WERI-Rb-1 (cell line): Measurements from ENCODE around the gene VPS39.

Source experiments
- DNase-seq: peaks from one replicate; pipeline ENCODE4 v3.0.0-alpha.2; 2020
- H3K27ac ChIP-seq: fragments of 250-450 bp; sonication (Bioruptor Pico); 2 replicates; pipeline ENCODE4 v1.5.1; 2020; ENCODE audit warnings: mild to moderate bottlenecking, moderate library complexity
- H3K27me3 ChIP-seq: fragments of 250-450 bp; sonication (Bioruptor Pico); 2 replicates; pipeline ENCODE4 v1.5.1; 2021; ENCODE audit warnings: mild to moderate bottlenecking, low read depth, moderate library complexity; ENCODE audit not compliant: insufficient read depth, severe bottlenecking
- H3K36me3 ChIP-seq: fragments of 250-450 bp; sonication (Bioruptor Pico); 2 replicates; pipeline ENCODE4 v1.5.1; 2020; ENCODE audit warnings: mild to moderate bottlenecking, moderate library complexity
- H3K4me3 ChIP-seq: 2 replicates; pipeline ENCODE4 v1.5.1; 2011; ENCODE audit warnings: low read depth, mild to moderate bottlenecking, control low read depth, low read length
- H3K9me3 ChIP-seq: fragments of 250-450 bp; sonication (Bioruptor Pico); 2 replicates; pipeline ENCODE4 v1.5.1; 2021; ENCODE audit warnings: mild to moderate bottlenecking, moderate library complexity; ENCODE audit not compliant: severe bottlenecking
- TF ChIP-seq, protein P1 (sequence below): IDR thresholded peaks from 2 replicates; pipeline ENCODE4 v1.5.1; 2011; ENCODE audit warnings: low read depth, mild to moderate bottlenecking, control low read depth, inconsistent platforms, low read length

The VPS39 gene

DNA sequence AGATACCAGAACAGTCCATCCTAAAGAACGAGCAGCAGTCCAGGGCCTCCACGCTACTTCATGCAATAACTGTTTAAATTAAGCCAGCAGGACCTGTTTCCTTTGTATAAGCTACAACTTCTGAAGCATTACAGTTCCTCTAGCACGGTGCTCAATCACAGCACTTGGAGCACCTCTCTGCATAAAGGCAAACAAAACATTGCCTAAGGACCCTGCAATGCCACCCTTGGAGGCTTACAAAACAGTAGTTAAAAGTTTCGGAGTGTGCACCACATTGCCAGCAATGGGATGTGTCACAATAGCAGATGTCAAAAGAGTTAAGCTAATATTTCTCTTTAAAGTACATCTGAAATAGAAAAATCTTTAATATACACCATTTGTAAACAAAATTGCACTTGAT is 2.6 kb upstream of the VPS39 start:
- TF ChIP-seq, protein P1, sequence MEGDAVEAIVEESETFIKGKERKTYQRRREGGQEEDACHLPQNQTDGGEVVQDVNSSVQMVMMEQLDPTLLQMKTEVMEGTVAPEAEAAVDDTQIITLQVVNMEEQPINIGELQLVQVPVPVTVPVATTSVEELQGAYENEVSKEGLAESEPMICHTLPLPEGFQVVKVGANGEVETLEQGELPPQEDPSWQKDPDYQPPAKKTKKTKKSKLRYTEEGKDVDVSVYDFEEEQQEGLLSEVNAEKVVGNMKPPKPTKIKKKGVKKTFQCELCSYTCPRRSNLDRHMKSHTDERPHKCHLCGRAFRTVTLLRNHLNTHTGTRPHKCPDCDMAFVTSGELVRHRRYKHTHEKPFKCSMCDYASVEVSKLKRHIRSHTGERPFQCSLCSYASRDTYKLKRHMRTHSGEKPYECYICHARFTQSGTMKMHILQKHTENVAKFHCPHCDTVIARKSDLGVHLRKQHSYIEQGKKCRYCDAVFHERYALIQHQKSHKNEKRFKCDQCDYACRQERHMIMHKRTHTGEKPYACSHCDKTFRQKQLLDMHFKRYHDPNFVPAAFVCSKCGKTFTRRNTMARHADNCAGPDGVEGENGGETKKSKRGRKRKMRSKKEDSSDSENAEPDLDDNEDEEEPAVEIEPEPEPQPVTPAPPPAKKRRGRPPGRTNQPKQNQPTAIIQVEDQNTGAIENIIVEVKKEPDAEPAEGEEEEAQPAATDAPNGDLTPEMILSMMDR: no peak
- Histone ChIP-seq H3K4me3 (no peak overlapping the region), H3K27ac (no peak overlapping the region), H3K36me3 (peaks cover 20% of the 10 kb centered on the region), H3K27me3 (no peaks in the 10 kb centered on the region), H3K9me3 (no peaks in the 10 kb centered on the region)
- no peak for DNase-seq

DNA sequence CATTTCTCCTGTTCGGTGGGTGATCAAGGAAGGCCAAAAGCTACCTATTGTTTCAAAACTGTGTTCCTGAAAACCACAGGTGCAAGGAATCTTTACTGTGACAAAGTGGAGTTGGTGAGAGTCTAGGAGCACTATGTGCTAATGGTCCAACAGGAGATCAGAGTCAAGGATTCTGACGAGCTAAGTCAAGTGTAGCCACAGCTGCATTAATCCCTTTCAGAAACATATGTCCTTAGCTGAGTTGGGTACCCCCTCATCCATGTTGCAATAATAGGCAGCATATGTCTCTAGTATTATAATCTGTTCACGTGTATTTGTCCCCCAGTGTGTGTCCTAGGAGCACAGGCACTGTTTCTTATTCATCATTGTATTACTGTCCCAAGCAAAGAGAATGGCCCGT is 1.7 kb downstream of the VPS39 start:
- Histone ChIP-seq H3K27me3 (no peaks in the 10 kb centered on the region), H3K9me3 (no peaks in the 10 kb centered on the region), H3K27ac (no peak overlapping the region), H3K36me3 (peaks cover 18% of the 10 kb centered on the region), H3K4me3 (no peak overlapping the region)
- TF ChIP-seq, protein P1: no peak
- DNase-seq: peak; percentile 9

DNA sequence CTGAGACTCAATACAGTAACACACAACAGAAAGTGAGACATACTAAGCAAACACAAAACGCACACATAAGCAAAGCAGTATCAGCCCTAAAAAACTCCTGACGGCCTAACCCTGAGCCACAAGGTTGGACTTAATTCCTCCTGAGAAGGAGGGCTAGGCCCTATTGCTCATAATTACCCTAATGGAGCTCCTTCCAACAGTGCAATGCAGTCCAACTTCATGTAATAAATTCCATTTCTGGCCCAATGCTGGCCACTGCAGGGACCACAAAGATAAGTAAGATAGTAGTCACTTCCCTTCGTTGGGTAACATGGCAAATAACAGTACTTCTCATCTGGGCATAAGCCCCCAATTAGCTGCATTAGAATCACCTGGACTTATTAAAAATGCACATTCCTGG is 4.2 kb downstream of the VPS39 start:
- H3K27ac ChIP-seq: no peak overlapping the region
- no peaks in the 10 kb centered on the region for H3K9me3 ChIP-seq
- no peaks in the 10 kb centered on the region for H3K27me3 ChIP-seq
- H3K36me3 ChIP-seq: peaks cover 8% of the 10 kb centered on the region
- no peak for DNase-seq
- no peak overlapping the region for H3K4me3 ChIP-seq
- TF ChIP-seq, protein P1: no peak

DNA sequence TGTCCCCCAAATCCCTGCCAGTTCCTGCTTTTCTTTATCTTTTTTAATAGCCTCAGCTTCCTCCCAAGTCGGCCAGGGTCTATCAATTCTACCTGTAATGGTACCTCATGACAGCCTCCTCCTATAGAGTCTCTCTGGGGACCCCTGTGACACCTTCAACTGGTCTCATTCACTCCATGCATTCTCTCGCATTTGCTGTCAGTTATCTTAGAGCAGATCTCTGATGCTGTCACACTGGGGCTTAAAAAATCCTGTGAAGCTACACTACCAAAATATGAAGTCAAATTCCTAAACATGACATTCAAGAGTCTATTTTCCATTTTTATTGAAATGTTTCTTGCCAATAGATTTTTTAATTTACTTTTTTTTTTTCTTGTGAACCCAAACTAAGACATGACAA is 5.5 kb downstream of the VPS39 start:
- Histone ChIP-seq H3K4me3 (no peak overlapping the region), H3K27me3 (no peaks in the 10 kb centered on the region), H3K36me3 (peaks cover 9% of the 10 kb centered on the region; the same call in 1 of the 2 replicates), H3K9me3 (no peaks in the 10 kb centered on the region), H3K27ac (no peak overlapping the region)
- TF ChIP-seq, protein P1: no peak
- no peak for DNase-seq

DNA sequence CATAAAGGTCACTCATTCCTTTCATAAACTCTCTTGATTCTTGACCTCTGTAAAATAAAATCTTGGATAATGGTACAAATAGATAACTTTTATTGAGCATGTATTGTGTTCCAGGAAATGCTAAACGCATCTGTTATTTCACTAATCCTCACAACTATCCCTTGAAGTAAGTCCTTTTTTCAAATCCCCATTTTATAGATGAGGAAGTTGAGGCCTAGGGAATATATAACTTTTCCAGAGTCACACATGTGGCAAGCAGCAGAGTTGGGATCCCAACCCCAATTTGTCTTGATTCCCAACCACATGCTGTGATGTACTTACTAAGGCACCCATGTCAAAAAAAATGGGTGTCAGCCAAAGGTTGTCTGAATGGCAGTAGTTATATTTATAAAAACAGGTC is 6.3 kb downstream of the VPS39 start:
- TF ChIP-seq, protein P1: no peak
- peaks cover 10% of the 10 kb centered on the region; the same call in 1 of the 2 replicates for H3K36me3 ChIP-seq
- no peak overlapping the region for H3K4me3 ChIP-seq

DNA sequence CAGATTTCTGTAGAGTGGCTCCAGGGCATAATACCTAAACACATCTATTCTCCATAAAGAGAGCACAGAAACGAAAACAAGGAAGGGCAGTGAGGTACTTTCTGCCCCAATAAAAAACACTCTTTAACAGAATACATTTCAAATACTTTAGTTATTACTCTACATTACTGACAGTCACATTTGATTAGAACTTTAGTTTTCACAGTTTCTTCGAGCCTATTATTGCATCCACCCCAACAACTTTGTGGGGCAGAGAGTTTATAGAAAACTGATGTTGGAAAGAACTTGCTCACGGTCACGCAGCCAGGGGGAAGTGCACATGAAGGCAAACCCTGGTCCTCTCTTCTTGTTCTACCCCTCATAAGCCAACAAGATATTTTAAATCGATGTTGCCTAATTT is 9.0 kb downstream of the VPS39 start:
- H3K27ac ChIP-seq: no peak overlapping the region
- no peak overlapping the region for H3K4me3 ChIP-seq
- no peaks in the 10 kb centered on the region for H3K27me3 ChIP-seq
- DNase-seq: no peak
- H3K36me3 ChIP-seq: peaks cover 10% of the 10 kb centered on the region; the same call in 1 of the 2 replicates
- no peaks in the 10 kb centered on the region for H3K9me3 ChIP-seq
- TF ChIP-seq, protein P1: no peak

More for the DNA sequence above, 6.3 kb downstream of the VPS39 start:
- DNase-seq: no peak
- no peaks in the 10 kb centered on the region for H3K9me3 ChIP-seq
- H3K27ac ChIP-seq: no peak overlapping the region
- no peaks in the 10 kb centered on the region for H3K27me3 ChIP-seq
